Liver (tissue), 3 donors: ENCODE data around the gene MYO3B.

Experiments
- ATF3 ChIP-seq: IDR thresholded peaks from 2 replicates; pipeline ENCODE4 v1.6.1; 2016; ENCODE audit warnings: antibody characterized with exemption
- CTCF ChIP-seq: fragments of 150-350 bp; IDR thresholded peaks from 2 replicates; pipeline ENCODE4 v1.5.1; 2017; ENCODE audit warnings: improper control_type of control experiment, low read depth, low read length; ENCODE audit not compliant: missing input control
- EGR1 ChIP-seq, 2 donors: IDR thresholded peaks; 2 replicates each; pipeline ENCODE4 v1.6.1; 2016 to 2018; ENCODE audit warnings: antibody characterized with exemption in 2 of 2, low read depth in 2 of 2
- FOXA1 ChIP-seq: IDR thresholded peaks from 2 replicates; pipeline ENCODE4 v1.6.1; 2016; ENCODE audit warnings: antibody characterized with exemption
- GABPA ChIP-seq, 2 donors: IDR thresholded peaks in 1 of 2; conservative IDR thresholded peaks in 1 of 2; 2 replicates each; pipeline ENCODE4 v1.6.1; 2016; ENCODE audit warnings: antibody characterized with exemption in 2 of 2, mild to moderate bottlenecking in 1 of 2, moderate library complexity in 1 of 2
- JUND ChIP-seq, 2 donors: IDR thresholded peaks; 2 replicates each; pipeline ENCODE4 v1.6.1; 2016; ENCODE audit warnings: antibody characterized with exemption in 2 of 2
- MAX ChIP-seq: IDR thresholded peaks from 2 replicates; pipeline ENCODE4 v1.6.1; 2016; ENCODE audit warnings: antibody characterized with exemption
- RAD21 ChIP-seq, 2 donors: IDR thresholded peaks; 2 replicates each; pipeline ENCODE4 v1.6.1; 2016; ENCODE audit warnings: antibody characterized with exemption in 2 of 2, mild to moderate bottlenecking in 2 of 2
- REST ChIP-seq: IDR thresholded peaks from 2 replicates; pipeline ENCODE4 v1.6.1; 2016; ENCODE audit warnings: antibody characterized with exemption, mild to moderate bottlenecking
- RXRA ChIP-seq, 2 donors: IDR thresholded peaks; 2 replicates each; pipeline ENCODE4 v1.6.1; 2017 to 2018; ENCODE audit warnings: antibody characterized with exemption in 2 of 2, mild to moderate bottlenecking in 1 of 2
- SP1 ChIP-seq: IDR thresholded peaks from 2 replicates; pipeline ENCODE4 v1.6.1; 2018; ENCODE audit warnings: antibody characterized with exemption, mild to moderate bottlenecking
- TAF1 ChIP-seq: conservative IDR thresholded peaks from 2 replicates; pipeline ENCODE4 v1.6.1; 2016; ENCODE audit warnings: antibody characterized with exemption, mild to moderate bottlenecking
- YY1 ChIP-seq: IDR thresholded peaks from 2 replicates; pipeline ENCODE4 v1.6.1; 2016; ENCODE audit warnings: antibody characterized with exemption, mild to moderate bottlenecking
- ZBTB33 ChIP-seq: IDR thresholded peaks from 2 replicates; pipeline ENCODE4 v1.6.1; 2016; ENCODE audit warnings: antibody characterized with exemption
- donor health status: healthy.
- donor health status: healthy.

GRCh38 chr2:170503563-170503962 lies 325.6 kb downstream of the MYO3B start:
- TF ChIP-seq SP1 (no peak), CTCF (no peak), MAX (no peak), YY1 (no peak), JUND (IDR thresholded peaks at IDR 0.05) (no peak), RAD21 (IDR thresholded peaks at IDR 0.05) (no peak), REST (no peak), ATF3 (no peak), TAF1 (no peak), RXRA (IDR thresholded peaks at IDR 0.05) (no peak), GABPA (IDR thresholded peaks at IDR 0.05 in 1 of 2, conservative IDR thresholded peaks at IDR 0.05 in 1 of 2) (no peak), FOXA1 (no peak), ZBTB33 (no peak), EGR1 (IDR thresholded peaks at IDR 0.05; ENCODE audit: low read depth in 2 of 2) (no peak)
